GM18870 (cell line): ENCODE data around the gene OR2S2.

Experiments used
- ATAC-seq: cut with Tn5 transposase; IDR thresholded peaks from one replicate; pipeline ENCODE4 v1.9.1; 2021; ENCODE audit warnings: moderate library complexity; ENCODE audit not compliant: unreplicated experiment

Gene OR2S2

GRCh38 chr9:35962126-35962906, 4.4 kb upstream of the OR2S2 start:
- no peak for ATAC-seq

GRCh38 chr9:35960039-35960655, 2.2 kb upstream of the OR2S2 start:
- no peak for ATAC-seq

- no peak for ATAC-seq
Observed at GRCh38 chr9:35956651-35957050, 1.3 kb downstream of the OR2S2 start.

- ATAC-seq: no peak
Observed at GRCh38 chr9:35954942-35955546, 2.9 kb downstream of the OR2S2 start.

GRCh38 chr9:35952526-35953191, 5.3 kb downstream of the OR2S2 start:
- no peak for ATAC-seq

GRCh38 chr9:35951736-35952135, 6.2 kb downstream of the OR2S2 start:
- ATAC-seq: no peak

GRCh38 chr9:35948901-35949318, 9.0 kb downstream of the OR2S2 start:
- ATAC-seq: no peak

GRCh38 chr9:35948451-35948850, 9.5 kb downstream of the OR2S2 start:
- ATAC-seq: no peak

GRCh38 chr9:35945341-35946018, 12.5 kb downstream of the OR2S2 start:
- ATAC-seq: no peak

- ATAC-seq: no peak
Observed at GRCh38 chr9:35944841-35945240, 13.1 kb downstream of the OR2S2 start.

GRCh38 chr9:35944173-35944572, 13.8 kb downstream of the OR2S2 start:
- no peak for ATAC-seq

- ATAC-seq: no peak
Observed at GRCh38 chr9:35942286-35942685, 15.7 kb downstream of the OR2S2 start.

GRCh38 chr9:35940458-35941407, 17.2 kb downstream of the OR2S2 start:
- ATAC-seq: no peak

GRCh38 chr9:35939679-35940250, 18.2 kb downstream of the OR2S2 start:
- no peak for ATAC-seq

- no peak for ATAC-seq
Observed at GRCh38 chr9:35938474-35939356, 19.2 kb downstream of the OR2S2 start.

GRCh38 chr9:35937227-35937626, 20.7 kb downstream of the OR2S2 start:
- no peak for ATAC-seq

- no peak for ATAC-seq
Observed at GRCh38 chr9:35935755-35936509, 22.0 kb downstream of the OR2S2 start.

GRCh38 chr9:35935261-35935660, 22.7 kb downstream of the OR2S2 start:
- no peak for ATAC-seq
